Fibroblast of pulmonary artery (primary cell): ENCODE measurements around the gene CHCHD4.
"Not testable (repeated sequence)": the region's sequence is repeated elsewhere in the genome, so short reads cannot be mapped to it uniquely, and the experiment has no call there.

Source experiments
- DNase-seq: peaks from one replicate; pipeline ENCODE4 v3.0.0-alpha.2; 2010; ENCODE audit warnings: low read depth
- H3K4me3 ChIP-seq: replicated peaks from 2 replicates; pipeline ENCODE4 v1.5.1; 2011; ENCODE audit warnings: low read depth, mild to moderate bottlenecking, control low read depth, low read length, moderate library complexity
- CTCF ChIP-seq: IDR thresholded peaks from 2 replicates; pipeline ENCODE4 v1.5.1; 2011; ENCODE audit warnings: mild to moderate bottlenecking, control low read depth, low read length, inconsistent platforms; ENCODE audit errors: missing control alignments

Gene CHCHD4

GRCh38 chr3:14126017-14126886, 1.6 kb upstream of the CHCHD4 start:
- no peak for TF ChIP-seq CTCF
- DNase-seq, result no peak
- peak overlapping the region; percentile 99 for H3K4me3 ChIP-seq

- peak overlapping the region; percentile 99 for H3K4me3 ChIP-seq
- peak; percentile 19 for TF ChIP-seq CTCF
- DNase-seq, result peak; percentile 95
Observed at GRCh38 chr3:14125193-14126016, 735 bp upstream of the CHCHD4 start.

GRCh38 chr3:14124223-14124614, 451 bp downstream of the CHCHD4 start:
- DNase-seq, result peak; percentile 39
- peak overlapping the region; percentile 99 for H3K4me3 ChIP-seq
- no peak for TF ChIP-seq CTCF

GRCh38 chr3:14123308-14124222, 1.1 kb downstream of the CHCHD4 start:
- no peak for DNase-seq
- peak overlapping the region; percentile 99 for H3K4me3 ChIP-seq
- no peak for TF ChIP-seq CTCF

DNA sequence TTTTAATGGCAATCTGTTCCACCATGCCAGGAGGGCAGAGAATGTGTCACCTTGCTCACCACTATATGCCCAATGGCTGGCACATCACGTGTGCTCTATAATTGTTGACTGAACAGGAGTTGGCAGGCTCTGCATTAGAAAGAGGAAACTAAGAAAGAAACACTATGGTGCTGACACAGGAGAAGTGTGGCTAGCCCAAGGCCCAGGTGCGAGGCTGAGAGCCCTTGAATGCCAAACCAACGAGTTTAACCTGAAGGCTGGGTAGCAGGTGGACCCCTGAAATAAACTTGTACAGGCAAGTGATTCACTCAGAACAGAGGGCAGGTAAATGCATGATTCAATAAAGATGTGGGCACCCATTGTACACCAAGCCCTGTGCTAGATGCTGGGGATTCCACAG, 2.4 kb downstream of the CHCHD4 start:
- TF ChIP-seq CTCF, result no peak
- H3K4me3 ChIP-seq, result no peak overlapping the region
- no peak for DNase-seq

DNA sequence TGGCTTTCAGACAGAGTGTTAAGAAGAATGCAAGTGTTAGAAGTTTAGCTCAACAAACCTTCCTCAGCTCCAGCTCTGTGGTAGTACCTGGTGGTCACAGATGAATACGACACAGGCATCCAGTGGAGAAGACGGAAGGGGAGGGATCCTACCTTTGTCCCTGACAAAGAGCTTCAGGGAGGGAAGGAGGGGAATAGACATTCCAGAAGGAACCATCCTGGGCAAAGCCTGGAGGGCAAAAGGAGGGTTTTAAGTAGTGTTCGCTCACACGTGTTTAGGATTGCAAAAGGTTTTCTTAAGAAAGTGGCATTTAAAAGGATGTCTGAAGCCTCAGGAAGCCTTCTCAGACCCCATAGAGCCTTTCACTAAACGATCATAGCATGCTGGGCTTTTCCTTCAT, 2.8 kb downstream of the CHCHD4 start:
- no peak overlapping the region for H3K4me3 ChIP-seq
- DNase-seq, result no peak
- no peak for TF ChIP-seq CTCF

GRCh38 chr3:14120921-14121448, 3.7 kb downstream of the CHCHD4 start:
- not testable (repeated sequence) for H3K4me3 ChIP-seq, DNase-seq
